GM06990 (cell line): ENCODE data around the gene ZBTB47.

Experiments used
- DNase-seq: peaks from one replicate; pipeline ENCODE4 v3.0.0-alpha.2; 2011; ENCODE audit not compliant: insufficient read length; ENCODE audit errors: extremely low read depth
- H3K27me3 ChIP-seq: replicated peaks from 2 replicates; pipeline ENCODE4 v1.6.0; 2011; ENCODE audit warnings: low read length; ENCODE audit not compliant: control insufficient read depth, insufficient read depth
- H3K36me3 ChIP-seq: 2 replicates; pipeline ENCODE4 v1.5.1; 2011; ENCODE audit warnings: low read length; ENCODE audit not compliant: control insufficient read depth, insufficient read depth
- H3K4me3 ChIP-seq: replicated peaks from 2 replicates; pipeline ENCODE4 v1.5.1; 2011; ENCODE audit warnings: low read depth, mild to moderate bottlenecking, control low read depth, low read length
- CTCF ChIP-seq: IDR thresholded peaks from 2 replicates; pipeline ENCODE4 v1.5.1; 2011; ENCODE audit warnings: low read length, control low read depth, mild to moderate bottlenecking, inconsistent platforms; ENCODE audit not compliant: insufficient read depth, poor library complexity, severe bottlenecking

The ZBTB47 gene

GRCh38 chr3:42656680-42657610 is 3.4 kb downstream of the ZBTB47 start:
- no peaks in the 10 kb centered on the region for H3K27me3 ChIP-seq
- no peak for TF ChIP-seq CTCF
- H3K36me3 ChIP-seq, result no peaks in the 10 kb centered on the region
- DNase-seq, result no peak
- no peak overlapping the region for H3K4me3 ChIP-seq

GRCh38 chr3:42657675-42658074 is 4.2 kb downstream of the ZBTB47 start:
- no peak overlapping the region for H3K4me3 ChIP-seq
- no peaks in the 10 kb centered on the region for H3K36me3 ChIP-seq
- no peak for DNase-seq
- no peak for TF ChIP-seq CTCF
- H3K27me3 ChIP-seq, result no peaks in the 10 kb centered on the region

GRCh38 chr3:42658091-42658770 is 4.7 kb downstream of the ZBTB47 start:
- Histone ChIP-seq H3K36me3 (no peaks in the 10 kb centered on the region), H3K4me3 (no peak overlapping the region), H3K27me3 (no peaks in the 10 kb centered on the region)
- no peak for DNase-seq
- TF ChIP-seq CTCF, result no peak

GRCh38 chr3:42658771-42659390 is 5.4 kb downstream of the ZBTB47 start:
- H3K36me3 ChIP-seq, result no peaks in the 10 kb centered on the region
- no peak overlapping the region for H3K4me3 ChIP-seq
- no peaks in the 10 kb centered on the region for H3K27me3 ChIP-seq
- TF ChIP-seq CTCF, result no peak
- no peak for DNase-seq

GRCh38 chr3:42659451-42660130 is 6.1 kb downstream of the ZBTB47 start:
- DNase-seq, result no peak
- no peaks in the 10 kb centered on the region for H3K36me3 ChIP-seq
- TF ChIP-seq CTCF, result no peak
- H3K27me3 ChIP-seq, result no peaks in the 10 kb centered on the region
- H3K4me3 ChIP-seq, result no peak overlapping the region
